ENCODE results near the gene ARFGAP1. TPM values are rescaled to one million over a fixed set of nuclear protein-coding genes. Genes with fewer than 3 reads are reported as not detected.

Gene ARFGAP1
- total and polyA plus RNA-seq, 10 of the 15 experiments (the other 5 are each of a cell fraction or from before 2014, with no cell fraction given), result 0.45 to 79.9 (median 30.8) TPM

- no peak for TF ChIP-seq TCF3 (IDR thresholded peaks at IDR 0.05; ENCODE audit: borderline replicate concordance, insufficient read depth, low read depth, low read length)
Measured at GRCh38 chr20:63329331-63330083, 56.9 kb downstream of the ARFGAP1 start (continued).

- no TSS peak for BruUV-seq (replicated peaks)
- RAD21 ChIA-PET (ENCODE audit: unreplicated experiment), result no interaction called here
- no peak overlapping the region for H3K4me2 ChIP-seq (ENCODE audit: control insufficient read depth, insufficient read depth)
- ATAC-seq, result no peak
- TF ChIP-seq MTA3 (IDR thresholded peaks at IDR 0.05; ENCODE audit: borderline replicate concordance, low read length), result no peak
- no peak for TF ChIP-seq ZBTB4 (CRISPR knock-in tag; IDR thresholded peaks at IDR 0.05)
- TF ChIP-seq NFIC (IDR thresholded peaks at IDR 0.05; ENCODE audit: low read depth, low read length), result no peak
- H3K36me3 ChIP-seq (ENCODE audit: control insufficient read depth in 2 of 2, insufficient read depth in 2 of 2, low read length in 1 of 2), result no peaks in the 10 kb centered on the region
- no peak overlapping the region for H3K27ac ChIP-seq (ENCODE audit: control insufficient read depth, insufficient read depth)
- peaks cover 7% of the 10 kb centered on the region; the same call in 2 of the 3 replicates for H3K9me3 ChIP-seq (replicated peaks; ENCODE audit: control insufficient read depth, insufficient read depth, low read length)
- no peaks in the 10 kb centered on the region for H4K20me1 ChIP-seq (ENCODE audit: control insufficient read depth, insufficient read depth)
- H3K9ac ChIP-seq (ENCODE audit: control insufficient read depth, insufficient read depth, low read length), result no peak overlapping the region
- H3K79me2 ChIP-seq (ENCODE audit: control insufficient read depth, insufficient read depth, low read length), result no peaks in the 10 kb centered on the region
- POLR2A ChIA-PET, result no interaction called here
- FAIRE-seq, result no peak
- H3K4me3 ChIP-seq, result no peak overlapping the region
- no peak for DNase-seq (ENCODE audit: low read depth, low spot score)
- CTCF ChIA-PET, result interaction anchor here (0.6 to 1.1 kb wide), 2 partner anchors 96 to 356 kb away, joined by 3 to 4 read pairs; no protein-coding TSS in a partner anchor
- in situ Hi-C loops (cut with MboI) (no loop called here), intact Hi-C loops (cut with micrococcal nuclease; ENCODE audit: unreplicated experiment) (no loop called here)
- H3K27me3 ChIP-seq (replicated peaks in 1 of 2; ENCODE audit: control insufficient read depth in 2 of 2, insufficient read depth in 2 of 2, low read length in 1 of 2), result no peaks in the 10 kb centered on the region
- H2AFZ ChIP-seq (ENCODE audit: control insufficient read depth, low read depth, low read length), result no peak overlapping the region
- SMC1A ChIA-PET (ENCODE audit: uncharacterized antibody, unreplicated experiment), result no interaction called here
- WGBS (ENCODE audit: insufficient coverage, insufficient replicate concordance, low lambda C conversion rate, missing lambda C conversion rate), result 59% methylated on average over 20 of the region's 20 CpGs
- H3K4me1 ChIP-seq (ENCODE audit: control insufficient read depth, insufficient read depth, low read length), result peaks cover 6% of the 10 kb centered on the region
Measured at GRCh38 chr20:63330084-63330760, 57.6 kb downstream of the ARFGAP1 start.

Data from GM12878 (cell line).